Brain microvascular endothelial cell (primary cell): ENCODE measurements around the gene MAEA.

Experiments
- DNase-seq: peaks from one replicate; pipeline ENCODE4 v3.0.0-alpha.2; 2020
- H3K27ac ChIP-seq: fragments of 250-450 bp; sonication (Bioruptor Pico); 2 replicates; pipeline ENCODE4 v1.5.1; 2020; ENCODE audit warnings: mild to moderate bottlenecking, moderate library complexity
- H3K27me3 ChIP-seq: fragments of 250-450 bp; sonication (Bioruptor Pico); replicated peaks from 2 replicates; pipeline ENCODE4 v1.5.1; 2020; ENCODE audit warnings: mild to moderate bottlenecking
- H3K36me3 ChIP-seq: fragments of 250-450 bp; sonication (Bioruptor Pico); replicated peaks from 2 replicates; pipeline ENCODE4 v1.5.1; 2020; ENCODE audit warnings: mild to moderate bottlenecking
- H3K4me3 ChIP-seq: 2 replicates; pipeline ENCODE4 v1.5.1; 2011; ENCODE audit warnings: low read depth, mild to moderate bottlenecking, control low read depth, low read length, moderate library complexity
- CTCF ChIP-seq: IDR thresholded peaks from 2 replicates; pipeline ENCODE4 v1.5.1; 2011; ENCODE audit warnings: low read depth, mild to moderate bottlenecking, moderate library complexity, low read length, control low read depth, inconsistent platforms; ENCODE audit errors: missing control alignments
- in situ Hi-C: cut with HindIII; loops from 2 replicates; pipeline ENCODE4 v1.10.0; 2017; ENCODE audit warnings: low sequenced_read_pairs, low pct_ligation_motif_present

Gene MAEA

GRCh38 chr4:1285151-1285789, 4.4 kb upstream of the MAEA start:
- in situ Hi-C loops, result no loop called here
- no peak overlapping the region for H3K4me3 ChIP-seq
- no peaks in the 10 kb centered on the region for H3K36me3 ChIP-seq
- no peaks in the 10 kb centered on the region for H3K27me3 ChIP-seq
- no peak overlapping the region for H3K27ac ChIP-seq
- DNase-seq, result no peak
- no peak for TF ChIP-seq CTCF

- in situ Hi-C loops, result no loop called here
- no peak overlapping the region for H3K4me3 ChIP-seq
- H3K27ac ChIP-seq, result no peak overlapping the region
- TF ChIP-seq CTCF, result peak; percentile 19
- no peaks in the 10 kb centered on the region for H3K36me3 ChIP-seq
- DNase-seq, result no peak
- no peaks in the 10 kb centered on the region for H3K27me3 ChIP-seq
These were observed 3.7 kb upstream of the MAEA start for GRCh38 chr4:1285790-1286553.

GRCh38 chr4:1288786-1289185, 905 bp upstream of the MAEA start:
- in situ Hi-C loops, result no loop called here

GRCh38 chr4:1290165-1290977, 680 bp downstream of the MAEA start:
- in situ Hi-C loops, result no loop called here
- no peaks in the 10 kb centered on the region for H3K27me3 ChIP-seq
- H3K36me3 ChIP-seq, result no peaks in the 10 kb centered on the region
- no peak for DNase-seq
- TF ChIP-seq CTCF, result no peak
- H3K4me3 ChIP-seq, result peak overlapping the region; percentile 75
- H3K27ac ChIP-seq, result peak overlapping the region; percentile 53

More at GRCh38 chr4:1288786-1289185, 905 bp upstream of the MAEA start:
- no peak overlapping the region for H3K27ac ChIP-seq
- no peaks in the 10 kb centered on the region for H3K27me3 ChIP-seq
- H3K36me3 ChIP-seq, result no peaks in the 10 kb centered on the region
- H3K4me3 ChIP-seq, result peak overlapping the region; percentile 75
- no peak for TF ChIP-seq CTCF
- DNase-seq, result no peak

- no peak for TF ChIP-seq CTCF
- Histone ChIP-seq H3K4me3 (peak overlapping the region; percentile 75), H3K36me3 (no peaks in the 10 kb centered on the region), H3K27me3 (no peaks in the 10 kb centered on the region), H3K27ac (peak overlapping the region; percentile 53)
- in situ Hi-C loops, result no loop called here
- DNase-seq, result no peak
These were observed 1.4 kb downstream of the MAEA start for GRCh38 chr4:1291091-1291490.
